ENCODE results near the gene SPINK5.

- TF ChIP-seq USF2 (IDR thresholded peaks at IDR 0.05): no peak
- TF ChIP-seq RAD21 (conservative IDR thresholded peaks at IDR 0.05 in 1 of 2, IDR thresholded peaks at IDR 0.05 in 1 of 2): peak; percentile 79 to 84
- TF ChIP-seq CTCF (IDR thresholded peaks at IDR 0.05): peak; percentile 77
- TF ChIP-seq RFX5 (IDR thresholded peaks at IDR 0.05): no peak
- TF ChIP-seq POLR2A (IDR thresholded peaks at IDR 0.05; ENCODE audit: low read length): no peak
- peak; percentile 58 for TF ChIP-seq SMC3 (IDR thresholded peaks at IDR 0.05)
Observed at GRCh38 chr5:148179234-148179824, 115.5 kb downstream of the SPINK5 start.
